GM12878 (cell line): Measurements from ENCODE around the gene STX12. TPM values are rescaled to one million over a fixed set of nuclear protein-coding genes. Genes with fewer than 3 reads are reported as not detected.

ENCODE experiments used
- BCLAF1 ChIP-seq: fragments of 450-650 bp; IDR thresholded peaks from 2 replicates; pipeline ENCODE4 v1.6.1; 2017; ENCODE audit warnings: antibody characterized with exemption, mild to moderate bottlenecking, moderate library complexity
- BMI1 ChIP-seq: fragments of 450-650 bp; IDR thresholded peaks from 2 replicates; pipeline ENCODE4 v1.6.1; 2016; ENCODE audit warnings: mild to moderate bottlenecking, moderate library complexity, borderline replicate concordance
- CBX5 ChIP-seq: sonication (generic); IDR thresholded peaks from 2 replicates; pipeline ENCODE4 v1.6.1; 2016; ENCODE audit warnings: low read depth, moderate library complexity, mild to moderate bottlenecking, inconsistent platforms
- CHD1 ChIP-seq: IDR thresholded peaks from 2 replicates; pipeline ENCODE4 v1.6.1; 2012; ENCODE audit warnings: low read depth, low read length, improper control_type of control experiment
- CREM ChIP-seq: IDR thresholded peaks from 2 replicates; pipeline ENCODE4 v1.6.1; 2014; ENCODE audit warnings: antibody characterized with exemption, low read depth
- EED ChIP-seq: sonication (generic); IDR thresholded peaks from 2 replicates; pipeline ENCODE4 v1.6.1; 2016; ENCODE audit warnings: antibody characterized with exemption, low read depth
- EP300 ChIP-seq, 2 experiments: fragments of 150-350 bp in 1 of 2; IDR thresholded peaks; 2 replicates each; pipeline ENCODE4 v1.6.1; 2011 to 2012; ENCODE audit warnings: low read depth in 2 of 2, low read length in 2 of 2, borderline replicate concordance in 1 of 2, improper control_type of control experiment in 1 of 2, inconsistent platforms in 1 of 2; ENCODE audit not compliant: control insufficient read depth in 1 of 2
- HDAC2 ChIP-seq: fragments of 200-600 bp; sonication (generic); IDR thresholded peaks from 2 replicates; pipeline ENCODE4 v1.6.1; 2017
- MEF2A ChIP-seq: IDR thresholded peaks from 2 replicates; pipeline ENCODE4 v1.6.1; 2011; ENCODE audit warnings: low read depth, mild to moderate bottlenecking, low read length, moderate library complexity; ENCODE audit not compliant: insufficient read depth
- NFYA ChIP-seq: IDR thresholded peaks from 2 replicates; pipeline ENCODE4 v1.6.1; 2011; ENCODE audit warnings: low read depth, mild to moderate bottlenecking, low read length, improper control_type of control experiment, borderline replicate concordance
- PAX8 ChIP-seq: fragments of 450-650 bp; IDR thresholded peaks from 2 replicates; pipeline ENCODE4 v1.6.1; 2017; ENCODE audit warnings: mild to moderate bottlenecking, moderate library complexity
- POU2F2 ChIP-seq: IDR thresholded peaks from 3 replicates; pipeline ENCODE4 v1.6.1; 2011; ENCODE audit warnings: low read depth, mild to moderate bottlenecking, low read length, borderline replicate concordance
- RBBP5 ChIP-seq: fragments of 200-600 bp; sonication (generic); conservative IDR thresholded peaks from 2 replicates; pipeline ENCODE4 v1.6.1; 2016
- RFX5 ChIP-seq: IDR thresholded peaks from 2 replicates; pipeline ENCODE4 v1.6.1; 2011; ENCODE audit warnings: low read depth, low read length, improper control_type of control experiment
- RUNX3 ChIP-seq: IDR thresholded peaks from 2 replicates; pipeline ENCODE4 v1.6.1; 2012; ENCODE audit warnings: low read length, inconsistent platforms
- SKIL ChIP-seq: fragments of 450-650 bp; IDR thresholded peaks from 2 replicates; pipeline ENCODE4 v1.6.1; 2017; ENCODE audit warnings: mild to moderate bottlenecking, low read depth, inconsistent platforms; ENCODE audit not compliant: poor library complexity, severe bottlenecking
- SPI1 ChIP-seq: IDR thresholded peaks from 2 replicates; pipeline ENCODE4 v1.6.1; 2011; ENCODE audit warnings: low read depth, mild to moderate bottlenecking, low read length, moderate library complexity, borderline replicate concordance; ENCODE audit not compliant: insufficient read depth
- SUPT20H ChIP-seq: IDR thresholded peaks from 2 replicates; pipeline ENCODE4 v1.6.1; 2011; ENCODE audit warnings: low read depth, mild to moderate bottlenecking, low read length, moderate library complexity, borderline replicate concordance; ENCODE audit not compliant: control insufficient read depth
- YBX1 ChIP-seq: fragments of 450-650 bp; IDR thresholded peaks from 2 replicates; pipeline ENCODE4 v1.6.1; 2016; ENCODE audit warnings: antibody characterized with exemption
- polyA plus RNA-seq, 11 experiments: library from polyadenylated mRNA; depleted of rRNA in 4 of 11; unstranded in 6 of 11; stranded (reverse) in 5 of 11; fragments of >200 nt; fragmentation: Nextera tagmentation in 4 of 11; fragmentation: Illumina TruSeq in 1 of 11; extraction: Ambion mirVana in 4 of 11; extraction: Trizol in 1 of 11; gene quantifications; 1 replicate in 1 of 11; 2 replicates in 10 of 11; pipeline versions ENCODE4 v1.2.1 to v1.2.3, GENCODE V29; 2011 to 2016; ENCODE audit warnings: inconsistent platforms in 2 of 11, missing spikeins in 2 of 11, low read depth in 1 of 11
- total RNA-seq, 4 experiments: library from RNA; depleted of rRNA in 3 of 4; stranded (reverse); fragments of >200 nt in 3 of 4; fragmentation: Illumina TruSeq in 1 of 4; extraction: Trizol in 1 of 4; gene quantifications; 2 replicates each; pipeline versions ENCODE4 v1.2.1 to v1.2.3, GENCODE V29; 2013 to 2021

The STX12 gene
- total and polyA plus RNA-seq, 10 of the 15 experiments (the other 5 are each of a cell fraction or from before 2014, with no cell fraction given), result 20.2 to 35.0 (median 28.1) TPM

DNA sequence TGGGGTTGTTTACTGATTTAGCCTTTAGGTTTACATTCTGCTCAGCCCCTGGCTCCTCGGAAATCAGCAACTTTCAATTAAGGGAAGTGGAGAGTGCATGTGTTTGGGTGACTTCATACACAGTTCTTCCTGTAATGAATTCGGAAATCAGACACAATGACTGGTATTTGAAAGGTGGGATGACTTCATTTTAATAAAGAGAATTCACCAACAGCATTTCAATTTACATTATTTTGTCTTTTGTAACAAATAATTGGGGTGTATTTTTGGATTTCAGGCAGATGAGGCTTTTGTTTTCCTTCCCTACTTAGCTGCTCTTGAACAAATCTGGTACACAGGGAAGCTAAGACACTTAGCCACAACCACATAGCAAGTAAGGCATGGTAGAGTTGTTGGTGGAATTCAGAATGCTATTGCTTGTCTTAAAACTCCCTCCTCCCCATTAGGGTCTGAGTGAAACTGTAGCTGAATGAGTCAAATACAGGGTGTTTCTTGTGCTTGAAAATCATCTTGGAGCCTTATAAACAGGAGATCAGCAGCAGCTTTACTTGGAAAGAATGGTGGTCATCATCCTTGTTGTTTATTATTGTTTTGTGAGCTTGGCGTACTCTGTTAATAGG is 917 bp downstream of the STX12 start (continued):
- TF ChIP-seq SPI1 (peak; percentile 84), CREM (no peak), YBX1 (no peak), PAX8 (no peak), NFYA (no peak), EED (no peak), HDAC2 (no peak), BCLAF1 (no peak), RFX5 (no peak), SKIL (no peak), SUPT20H (no peak), MEF2A (no peak), EP300 (IDR thresholded peaks at IDR 0.05; ENCODE audit: borderline replicate concordance in 1 of 2, control insufficient read depth in 1 of 2, low read depth in 2 of 2, low read length in 2 of 2) (no peak), RUNX3 (0 out of 2 replicates have a peak, but pooled peaks have one; percentile 8), CHD1 (no peak), BMI1 (no peak), POU2F2 (no peak), CBX5 (no peak), RBBP5 (no peak)
- TF ChIP-seq, all 136 proteins: peak for 9
